NCI-H69 (cell line): ENCODE results near the gene ADCY9.
"Not testable (repeated sequence)": the region's sequence is repeated elsewhere in the genome, so short reads cannot be mapped to it uniquely, and the experiment has no call there.

Experiments
- DNase-seq: peaks from one replicate; lab custom pipeline; 2025; lab: John Stamatoyannopoulos, UW

The ADCY9 gene

DNA sequence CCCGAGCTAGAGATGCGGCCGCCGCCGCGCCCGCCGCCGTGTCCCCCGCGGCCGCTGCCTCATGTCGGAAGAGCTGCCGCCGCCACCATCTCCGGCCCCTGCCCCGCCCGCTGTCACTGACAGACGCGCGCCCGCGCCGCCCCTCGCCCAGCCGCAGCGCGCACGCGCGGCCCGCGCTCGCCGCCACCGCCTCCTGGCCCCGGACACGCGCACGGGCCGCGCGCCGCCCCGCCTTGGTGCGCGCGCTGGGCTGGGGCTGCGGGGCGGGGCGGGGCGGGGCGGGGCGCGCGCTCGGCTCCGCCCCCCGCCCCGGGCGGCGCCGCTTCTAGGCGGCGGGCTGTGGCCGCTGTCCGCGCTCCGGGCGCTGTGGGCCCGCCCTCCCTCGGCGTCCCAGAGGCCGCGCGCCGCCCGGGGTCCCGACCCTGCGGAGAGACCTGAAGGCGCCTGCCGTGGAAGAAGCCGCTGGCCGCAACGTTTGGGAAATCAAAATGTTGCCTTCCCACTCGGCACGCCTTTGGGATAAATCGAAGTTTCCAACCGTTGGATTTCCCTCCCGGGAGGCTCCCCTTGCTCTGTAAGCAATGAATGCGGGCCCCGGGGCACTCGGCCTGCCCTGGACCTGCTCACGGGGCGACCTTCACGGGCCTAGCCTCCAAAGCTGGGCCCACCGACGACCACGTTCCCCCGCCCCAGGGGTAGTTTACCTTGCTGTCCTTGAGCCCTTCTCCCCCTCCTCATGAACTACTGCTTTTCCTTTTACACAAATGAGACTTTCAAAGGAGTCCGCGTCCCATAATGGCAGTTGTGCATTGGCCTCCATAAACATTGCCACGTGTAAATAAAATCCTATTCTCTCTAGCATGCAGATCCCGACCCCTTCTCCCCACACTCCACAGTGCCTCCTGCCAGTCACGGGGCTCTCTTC is at the start of gene ADCY9:
Gene ADCY9, minus strand, starts transcription at position 118 of the 925 bp plus-strand sequence. CDS start 1,000 bp downstream, outside the sequence.
- DNase-seq: peak; percentile 96

DNA sequence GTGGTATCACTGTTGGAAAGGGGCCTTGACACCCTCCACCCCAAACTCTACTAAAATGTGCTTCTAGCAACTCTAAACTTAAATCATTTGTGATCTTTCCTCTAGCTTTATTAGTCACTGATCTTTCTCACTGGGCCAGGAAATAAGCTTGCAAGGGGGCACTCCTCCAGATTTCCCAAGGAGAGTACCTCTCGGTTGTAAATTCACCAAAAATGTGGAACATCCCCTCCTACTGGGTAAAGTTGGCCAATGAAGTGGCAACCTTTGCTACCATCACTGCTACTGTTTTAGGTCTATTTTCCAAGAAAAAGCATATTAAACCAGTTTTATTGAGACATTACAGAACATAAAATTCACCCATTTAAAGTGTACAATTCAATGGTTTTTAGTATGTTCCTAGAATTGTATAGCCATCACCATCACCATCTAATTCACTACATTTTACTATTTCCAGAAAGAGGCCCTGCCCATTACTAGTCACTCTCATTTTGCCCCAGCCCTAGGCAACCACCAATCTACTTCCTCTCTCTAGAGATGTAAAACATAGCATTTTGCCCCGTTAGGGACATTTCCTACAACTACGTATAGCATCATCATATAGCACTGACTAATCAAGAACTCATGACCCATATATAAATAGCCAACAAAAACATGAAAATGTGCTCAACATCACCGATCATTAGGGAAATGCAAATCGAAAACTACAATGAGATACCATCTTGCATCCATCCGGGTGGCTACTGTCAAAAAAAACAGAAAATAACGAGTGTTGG is 44.6 kb upstream of the ADCY9 start:
- DNase-seq: no peak

DNA sequence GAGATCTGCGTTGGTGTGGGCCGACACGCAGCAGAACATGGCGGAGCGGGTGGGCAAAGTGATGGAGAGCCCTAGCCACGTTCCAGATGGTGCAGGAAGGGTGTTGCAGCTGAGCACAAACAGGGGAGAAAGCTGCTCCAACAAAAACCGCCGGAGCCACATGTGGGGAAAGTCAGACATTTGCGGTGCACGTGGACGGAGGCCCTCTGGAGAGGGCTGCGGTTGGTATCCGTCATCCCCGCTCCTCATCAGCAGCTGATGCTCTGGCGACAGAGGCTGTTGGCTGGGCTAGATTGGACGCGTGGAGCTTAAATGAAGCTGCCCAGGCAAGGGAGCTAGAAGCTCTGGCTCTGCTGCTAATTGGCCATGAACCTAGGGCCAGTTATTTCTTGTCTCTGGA is 43.5 kb upstream of the ADCY9 start:
- DNase-seq: no peak

DNA sequence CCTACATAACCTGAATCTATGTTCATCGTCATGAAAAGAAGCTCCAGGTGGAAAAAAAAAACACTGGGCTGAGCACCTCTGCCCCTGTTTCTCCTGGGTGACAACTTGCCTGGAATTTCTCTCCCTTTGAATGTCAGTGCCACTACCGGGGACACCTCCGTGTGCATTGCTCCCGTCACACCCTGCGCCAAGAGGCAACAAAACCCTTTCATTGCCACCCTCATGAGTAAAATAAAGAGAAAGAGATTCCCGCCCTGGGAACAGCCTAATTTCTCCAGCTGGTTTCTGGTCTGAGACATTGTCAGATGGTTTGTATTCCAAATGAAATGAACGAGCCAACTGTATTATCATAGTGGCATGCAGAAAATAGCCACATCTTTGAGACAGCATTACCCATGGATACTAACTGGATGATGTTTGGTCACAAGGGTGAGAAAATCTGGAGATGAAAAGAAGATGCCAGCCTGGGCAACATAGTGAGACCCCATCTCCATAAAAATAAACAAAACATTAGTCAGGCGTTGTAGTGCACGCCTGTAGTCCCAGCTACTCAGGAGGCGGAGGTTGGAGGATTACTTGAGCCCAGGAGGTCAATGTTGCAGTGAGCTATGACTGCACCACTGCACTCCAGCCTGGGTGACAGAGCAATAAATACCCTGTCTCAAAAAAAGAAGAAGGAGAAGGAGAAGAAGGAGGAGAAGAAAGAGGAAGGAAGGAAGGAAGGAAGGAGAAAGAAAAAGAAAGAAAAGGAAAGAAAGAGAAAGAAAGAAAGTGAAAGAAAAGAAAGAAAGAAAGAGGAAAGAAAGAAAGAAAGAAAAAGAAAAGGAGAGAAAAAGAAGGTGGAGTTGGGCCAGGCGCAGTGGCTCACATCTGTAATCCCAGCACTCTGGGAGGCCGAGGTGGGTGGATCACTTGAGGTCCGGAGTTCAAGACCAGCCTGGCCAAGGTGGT is 42.2 kb upstream of the ADCY9 start:
- DNase-seq: no peak

DNA sequence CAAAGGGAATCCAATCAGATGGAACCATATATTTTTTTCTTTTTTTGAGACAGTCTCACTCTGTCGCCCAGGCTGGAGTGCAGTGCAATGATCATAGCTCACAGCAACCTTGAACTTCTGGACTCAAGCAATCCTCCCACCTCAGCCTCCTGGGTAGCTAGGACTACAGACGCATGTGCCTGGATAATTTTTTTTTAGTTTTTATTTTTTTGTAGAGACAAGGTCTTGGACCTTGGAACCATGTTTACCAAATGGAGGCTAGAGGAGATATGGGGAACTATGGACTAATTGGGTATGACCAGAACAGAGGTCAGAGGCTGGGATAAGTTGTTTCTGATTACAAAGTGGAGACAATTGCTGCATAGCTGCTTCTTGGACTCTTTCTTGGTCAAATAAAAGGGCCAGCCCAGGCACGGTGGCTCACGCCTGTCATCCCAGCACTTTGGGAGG is 41.2 kb upstream of the ADCY9 start:
- DNase-seq: no peak

DNA sequence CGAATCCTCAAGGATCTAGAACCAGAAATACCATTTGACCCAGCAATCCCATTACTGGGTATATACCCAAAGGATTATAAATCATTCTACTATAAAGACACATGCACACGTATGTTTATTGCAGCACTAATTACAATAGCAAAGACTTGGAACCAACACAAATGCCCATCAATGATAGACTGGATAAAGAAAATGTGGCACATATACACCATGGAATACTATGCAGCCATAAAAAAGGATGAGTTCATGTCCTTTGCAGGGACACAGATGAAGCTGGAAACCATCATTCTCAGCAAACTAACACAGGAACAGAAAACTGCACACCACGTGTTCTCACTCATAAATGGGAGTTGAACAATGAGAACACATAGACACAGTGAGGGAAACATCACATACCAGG is 40.3 kb upstream of the ADCY9 start:
- not testable (repeated sequence) for DNase-seq

DNA sequence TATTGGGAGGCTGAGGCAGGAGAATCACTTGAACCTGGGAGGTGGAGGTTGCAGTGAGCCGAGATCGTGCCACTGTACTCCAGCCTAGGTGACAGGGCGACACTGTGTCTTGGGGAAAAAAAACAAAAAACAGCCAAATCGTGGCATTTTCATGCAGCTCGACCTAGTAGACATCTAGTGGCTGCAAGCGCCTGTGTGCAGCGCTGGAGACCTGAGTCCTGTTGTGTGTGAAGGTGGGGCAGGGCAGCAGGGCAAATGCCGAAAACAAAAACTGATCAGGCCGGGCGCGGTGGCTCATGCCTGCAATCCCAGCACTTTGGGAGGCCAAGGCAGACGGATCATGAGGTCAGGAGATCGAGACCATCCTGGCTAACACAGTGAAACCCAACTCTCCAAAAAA is 37.1 kb upstream of the ADCY9 start:
- DNase-seq: not testable (repeated sequence)

DNA sequence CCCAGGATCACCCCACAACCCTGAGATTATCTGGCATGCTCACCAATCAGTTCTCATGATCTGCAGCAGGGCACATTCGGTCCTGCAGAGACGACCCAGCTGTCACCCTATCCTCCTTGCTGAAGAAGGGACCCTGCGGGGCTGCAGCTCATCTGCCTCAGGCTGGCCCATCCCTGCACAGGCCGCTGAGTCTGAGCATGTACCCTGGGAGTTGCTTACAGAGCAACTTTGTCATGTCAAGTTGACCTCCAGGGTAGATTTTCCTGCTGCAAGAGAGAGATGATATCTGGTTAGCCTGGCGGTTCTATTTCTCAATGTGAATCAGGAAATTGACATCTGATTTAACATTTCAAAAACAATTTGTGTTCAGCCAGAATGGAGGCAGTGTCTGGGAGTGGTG is 36.0 kb upstream of the ADCY9 start:
- no peak for DNase-seq

DNA sequence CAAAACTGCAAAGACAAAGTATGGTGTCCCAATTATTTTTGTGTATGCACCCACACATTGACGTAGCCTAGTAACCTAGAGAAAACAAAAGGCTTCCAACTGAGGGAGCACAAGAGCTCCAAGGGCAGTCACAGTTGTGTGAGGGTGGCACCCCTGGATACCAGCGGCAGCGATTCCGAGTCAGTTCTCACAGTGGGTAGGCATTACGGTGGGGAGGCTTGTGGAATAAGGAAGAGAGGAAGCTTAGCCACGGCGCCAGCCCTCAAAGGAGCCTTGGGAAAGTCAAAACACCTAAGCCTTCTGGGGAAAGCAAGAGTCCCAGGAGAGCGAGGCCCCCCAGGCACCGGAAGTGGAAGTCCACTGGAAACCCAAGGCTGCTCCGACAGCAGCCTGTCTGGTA is 31.0 kb upstream of the ADCY9 start:
- DNase-seq: peak; percentile 49

DNA sequence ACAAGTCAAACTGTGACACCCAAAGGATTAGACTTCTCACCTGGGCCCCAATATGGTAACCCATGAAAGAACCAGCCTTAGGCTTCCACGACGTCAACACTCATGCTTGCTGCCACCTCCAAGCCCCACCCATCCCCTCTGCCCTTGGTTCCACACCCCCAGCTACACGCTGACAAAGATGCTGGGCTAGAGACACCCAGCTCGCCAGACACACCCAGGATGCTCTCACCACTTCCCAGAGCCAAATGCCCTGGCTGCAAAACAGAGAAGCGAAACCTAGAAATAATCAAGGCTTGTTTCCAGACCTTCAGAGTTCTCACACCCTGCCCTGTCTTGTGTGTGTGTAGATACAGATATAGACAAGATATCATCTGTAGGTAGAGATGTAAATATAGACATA is 26.0 kb upstream of the ADCY9 start:
- DNase-seq: no peak

DNA sequence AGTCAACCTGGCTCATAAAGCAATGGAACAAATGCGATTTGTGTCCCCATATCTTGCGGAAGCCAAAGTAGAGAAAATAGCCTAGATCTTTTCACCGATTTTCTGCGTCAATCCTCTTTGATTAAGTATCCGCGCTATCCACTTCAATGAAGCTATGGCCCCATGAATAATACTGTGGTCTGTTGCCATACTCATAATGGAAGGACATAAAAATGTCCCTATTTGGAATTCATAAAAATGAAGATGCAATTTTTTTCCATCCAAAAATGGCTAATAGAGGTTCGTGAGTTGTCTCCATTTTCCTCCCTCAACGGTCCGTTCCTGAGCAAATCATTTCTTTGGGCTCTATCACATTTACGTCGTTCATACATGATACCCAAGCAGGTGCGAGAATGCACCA is 25.4 kb upstream of the ADCY9 start:
- no peak for DNase-seq

DNA sequence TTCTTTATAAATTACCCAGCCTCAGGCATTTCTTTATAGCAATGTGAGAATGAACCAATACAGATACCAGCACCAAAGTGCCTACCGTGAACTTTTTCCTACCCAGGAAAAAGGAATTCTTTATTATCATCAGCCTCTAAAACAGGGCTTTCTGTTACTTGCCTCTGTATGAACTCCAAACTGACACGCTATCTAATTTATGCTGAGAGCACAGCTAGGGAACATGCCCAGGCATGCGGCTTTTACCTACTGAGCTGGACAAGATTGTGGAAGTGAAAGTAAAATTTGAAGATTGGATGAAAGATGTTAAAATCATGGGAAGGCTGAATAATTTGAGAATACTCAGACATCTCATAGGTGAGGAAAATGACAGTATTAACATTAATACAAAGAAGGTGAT is 24.4 kb upstream of the ADCY9 start:
- DNase-seq: peak; percentile 70

DNA sequence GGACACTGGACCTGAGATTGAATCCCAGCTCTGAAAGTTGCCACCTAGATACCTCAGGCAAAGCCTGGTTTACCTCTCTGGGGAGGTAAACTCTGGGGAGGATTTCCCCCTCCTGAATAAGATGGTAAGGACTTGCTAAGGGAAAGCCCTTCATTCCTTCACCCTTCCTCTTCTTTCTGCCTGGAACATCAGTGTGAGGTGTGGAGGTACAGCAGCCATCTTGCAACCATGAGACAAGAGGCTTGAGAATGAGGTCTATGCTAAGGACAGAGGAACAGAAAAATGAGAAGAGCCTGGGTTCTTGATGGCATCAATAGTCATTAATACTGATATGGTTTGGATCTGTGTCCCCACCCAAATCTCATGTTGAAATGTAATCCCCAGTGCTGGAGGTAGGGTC is 23.7 kb upstream of the ADCY9 start:
- DNase-seq: no peak

DNA sequence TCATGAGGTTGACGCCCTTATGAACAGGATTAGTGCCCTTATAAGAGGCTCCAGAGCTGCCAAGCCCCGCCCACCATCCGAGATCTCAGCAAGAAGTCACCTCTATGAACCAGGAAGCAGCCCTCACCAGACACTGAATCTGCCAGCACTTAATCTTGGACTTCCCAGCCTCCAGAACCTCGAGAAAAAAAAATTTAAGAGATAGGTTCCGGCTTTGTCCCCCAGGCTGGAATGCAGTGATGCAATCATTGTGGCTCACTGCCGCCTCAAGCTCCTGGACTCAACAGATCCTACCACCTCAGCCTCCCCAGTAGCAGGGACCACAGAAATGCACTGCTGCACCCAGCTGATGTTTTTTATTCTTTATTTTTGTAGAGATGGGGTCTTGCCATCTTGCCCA is 22.5 kb upstream of the ADCY9 start:
- DNase-seq: no peak

DNA sequence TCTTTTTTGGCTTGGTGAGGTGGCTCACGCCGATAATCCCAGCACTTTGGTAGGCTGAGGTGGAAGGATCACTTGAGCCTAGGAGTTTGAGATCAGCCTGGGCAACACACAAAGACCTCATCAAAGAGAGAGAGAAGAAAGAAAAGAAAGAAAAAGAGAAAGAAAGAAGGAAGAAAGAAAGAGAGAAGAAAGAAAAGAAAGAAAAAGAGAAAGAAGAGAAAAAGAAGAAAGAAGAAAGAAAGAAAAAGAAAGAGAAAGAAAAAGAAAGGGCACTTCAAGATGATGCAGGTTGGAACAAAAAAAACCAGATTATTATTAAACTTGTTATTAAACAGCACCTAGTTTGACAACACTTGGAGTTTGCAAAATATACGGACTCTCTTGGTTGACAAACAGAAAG is 21.2 kb upstream of the ADCY9 start:
- no peak for DNase-seq

DNA sequence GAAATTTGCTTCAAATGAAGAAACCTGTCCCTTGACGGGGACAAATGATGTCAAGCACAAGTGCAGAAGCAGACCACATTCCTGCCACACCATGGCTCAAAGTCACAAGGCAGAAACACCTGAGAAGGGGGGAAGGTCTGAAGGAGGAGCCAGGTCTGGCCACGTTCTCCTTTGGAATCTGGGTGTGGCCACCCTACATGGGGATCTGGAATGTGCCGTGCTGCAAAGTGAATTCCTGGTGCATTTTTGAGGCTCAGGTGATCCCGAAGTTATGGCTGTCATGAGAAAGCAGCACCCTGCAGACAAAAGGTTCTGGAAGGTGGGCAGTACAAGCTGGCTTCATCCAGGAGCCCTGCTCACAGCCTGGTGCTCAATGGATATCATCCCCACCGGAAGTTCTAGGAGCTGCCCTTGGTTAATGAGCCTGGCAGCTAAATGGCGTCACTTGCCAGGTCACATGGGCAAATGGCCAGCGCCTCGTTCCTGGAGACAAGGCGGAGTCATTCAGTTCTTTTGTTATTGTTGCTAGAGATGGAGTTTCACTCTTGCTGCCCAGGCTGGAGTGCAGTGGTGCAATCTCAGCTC is 20.1 kb upstream of the ADCY9 start:
- peak; percentile 80 for DNase-seq

DNA sequence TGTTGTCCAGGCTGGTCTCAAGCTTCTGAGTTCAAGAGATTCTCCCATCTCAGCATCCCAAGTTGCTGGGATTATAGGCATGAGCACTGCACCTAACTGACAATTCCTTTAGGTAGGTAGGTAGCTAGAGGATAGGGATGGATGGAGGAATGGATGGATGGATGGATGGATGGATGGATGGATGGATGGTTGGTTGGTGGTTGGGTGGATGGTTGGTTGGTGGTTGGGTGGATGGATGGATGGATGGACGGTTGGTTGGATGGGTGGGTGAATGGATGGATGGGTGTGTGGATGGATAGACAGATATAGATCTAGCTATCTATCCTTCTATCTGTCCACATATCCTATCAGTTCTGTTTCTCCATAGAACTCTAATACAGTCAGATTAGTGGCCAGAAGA is 19.3 kb upstream of the ADCY9 start:
- no peak for DNase-seq

DNA sequence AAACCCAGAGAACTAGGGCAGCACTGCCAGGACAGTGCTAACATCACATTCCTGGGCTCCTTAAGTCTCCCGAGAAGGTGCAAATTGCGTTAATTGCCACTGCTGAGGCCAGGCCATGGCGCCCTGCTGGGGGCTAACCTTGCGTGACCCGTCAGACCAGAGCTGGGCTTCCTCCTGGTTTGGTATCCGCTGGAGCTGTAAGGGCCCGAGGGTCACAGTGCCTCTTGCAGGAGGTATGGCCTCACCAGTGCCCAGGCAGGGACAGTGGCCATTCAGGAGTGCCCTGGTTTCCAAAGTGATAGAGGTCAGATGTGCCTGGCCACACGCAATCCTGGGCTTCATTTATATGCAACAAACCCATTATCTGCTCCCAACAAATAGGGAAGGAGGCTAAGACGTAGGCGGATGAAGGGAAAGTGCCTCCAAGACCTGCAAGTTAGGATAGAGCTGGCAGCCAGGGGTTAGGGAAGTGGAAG is 17.7 kb upstream of the ADCY9 start:
- no peak for DNase-seq

DNA sequence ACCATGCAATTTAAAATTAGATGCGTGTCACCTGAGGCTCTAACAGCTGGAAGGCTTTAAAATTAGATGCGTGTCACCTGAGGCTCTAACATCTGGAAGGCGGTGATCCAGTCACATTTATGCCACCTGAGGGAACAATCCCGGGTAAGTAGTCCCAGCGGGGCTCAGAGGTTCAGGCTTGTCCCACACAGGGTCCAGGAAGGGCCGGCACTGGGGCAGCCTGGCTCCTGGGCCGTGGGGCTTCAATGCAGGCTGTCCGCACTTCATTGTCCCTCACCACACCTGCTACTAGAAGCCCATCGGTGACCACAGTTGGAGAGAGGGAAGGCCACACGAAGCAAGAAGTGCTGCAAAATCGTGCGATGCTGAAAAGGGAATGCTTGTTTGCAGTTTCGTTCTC is 15.4 kb upstream of the ADCY9 start:
- peak; percentile 27 for DNase-seq

DNA sequence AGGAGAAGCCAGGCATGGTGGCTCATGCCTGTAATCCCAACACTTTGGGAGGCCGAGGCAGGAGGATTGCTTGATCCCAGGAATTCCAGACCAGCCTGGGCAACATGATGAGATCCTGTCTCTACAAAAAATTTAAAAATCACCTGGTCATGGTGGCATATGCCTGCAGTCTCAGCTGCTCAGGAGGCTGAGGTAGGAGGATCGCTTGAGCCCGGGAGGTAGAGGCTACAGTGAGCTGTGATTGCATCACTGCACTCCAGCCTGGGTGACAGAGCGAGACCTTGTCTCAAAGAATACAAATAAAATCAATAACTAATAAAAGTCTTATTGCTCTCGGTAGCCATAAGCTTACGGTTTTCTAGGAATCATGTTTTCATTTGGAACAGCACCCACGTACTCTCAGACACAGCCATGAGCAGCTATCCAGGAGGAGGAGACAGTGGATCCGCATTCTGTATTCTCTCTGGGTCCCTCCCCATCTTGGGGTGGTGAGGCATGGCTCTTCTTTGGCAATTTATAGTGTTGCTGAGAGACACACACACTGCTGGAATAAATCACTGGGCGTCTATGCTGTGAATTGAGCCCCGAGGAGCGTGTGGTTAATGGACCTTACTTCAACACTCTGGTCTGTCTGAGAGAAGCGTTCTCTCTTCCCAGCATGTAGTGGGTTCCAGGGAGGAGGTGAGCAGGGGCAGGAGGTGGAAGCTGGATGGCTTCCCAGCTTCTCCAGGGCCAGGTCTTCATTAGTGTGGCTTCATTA is 8.5 kb upstream of the ADCY9 start:
- no peak for DNase-seq
